ENCODE data around the gene SDK1.
"Not testable (repeated sequence)": the region's sequence is repeated elsewhere in the genome, so short reads cannot be mapped to it uniquely, and the experiment has no call there.

Gene SDK1

GRCh38 chr7:4200546-4201094 is 899.6 kb downstream of the SDK1 start:
- no peak for DNase-seq

GRCh38 chr7:4201566-4201965 is 900.5 kb downstream of the SDK1 start:
- no peak for DNase-seq

- no peak for DNase-seq
Observed at GRCh38 chr7:4202154-4202736, 901.2 kb downstream of the SDK1 start.

- DNase-seq: no peak
Observed at GRCh38 chr7:4202954-4203353, 901.9 kb downstream of the SDK1 start.

GRCh38 chr7:4203626-4204512 is 902.8 kb downstream of the SDK1 start:
- no peak for DNase-seq

GRCh38 chr7:4204513-4205165 is 903.6 kb downstream of the SDK1 start:
- no peak for DNase-seq

GRCh38 chr7:4205828-4206227 is 904.8 kb downstream of the SDK1 start:
- no peak for DNase-seq

- DNase-seq: no peak
Observed at GRCh38 chr7:4207011-4207410, 906.0 kb downstream of the SDK1 start.

GRCh38 chr7:4208086-4208485 is 907.0 kb downstream of the SDK1 start:
- DNase-seq: no peak

- no peak for DNase-seq
Observed at GRCh38 chr7:4208586-4208985, 907.5 kb downstream of the SDK1 start.

- DNase-seq: no peak
Observed at GRCh38 chr7:4209126-4209525, 908.1 kb downstream of the SDK1 start.

- no peak for DNase-seq
Observed at GRCh38 chr7:4209966-4210365, 908.9 kb downstream of the SDK1 start.

- DNase-seq: no peak
Observed at GRCh38 chr7:4210821-4211220, 909.8 kb downstream of the SDK1 start.

GRCh38 chr7:4211261-4211660 is 910.2 kb downstream of the SDK1 start:
- DNase-seq: no peak

GRCh38 chr7:4212376-4212775 is 911.3 kb downstream of the SDK1 start:
- DNase-seq: no peak

- no peak for DNase-seq
Observed at GRCh38 chr7:4214291-4215155, 913.5 kb downstream of the SDK1 start.

GRCh38 chr7:4215176-4215720 is 914.2 kb downstream of the SDK1 start:
- DNase-seq: no peak

GRCh38 chr7:4216016-4216415 is 915.0 kb downstream of the SDK1 start:
- no peak for DNase-seq

GRCh38 chr7:4217126-4217660 is 916.1 kb downstream of the SDK1 start:
- DNase-seq: not testable (repeated sequence)

GRCh38 chr7:4218481-4218880 is 917.4 kb downstream of the SDK1 start:
- no peak for DNase-seq

GRCh38 chr7:4220011-4220410 is 919.0 kb downstream of the SDK1 start:
- DNase-seq: no peak

- DNase-seq: no peak
Observed at GRCh38 chr7:4221043-4221442, 920.0 kb downstream of the SDK1 start.

Measured in HCEC 1CT (cell line).